GM19023 (cell line): Measurements from ENCODE around the gene RNF157.

Experiments
- ATAC-seq: cut with Tn5 transposase; IDR thresholded peaks from one replicate; pipeline ENCODE4 v1.9.1; 2021; ENCODE audit warnings: mild to moderate bottlenecking, moderate library complexity; ENCODE audit not compliant: unreplicated experiment

RNF157 gene

GRCh38 chr17:76142585-76143041 lies 97.7 kb downstream of the RNF157 start:
- no peak for ATAC-seq

- ATAC-seq = no peak
Measured at GRCh38 chr17:76142039-76142584, 98.2 kb downstream of the RNF157 start.

- ATAC-seq = peak; percentile 60
Measured at GRCh38 chr17:76141212-76142038, 98.9 kb downstream of the RNF157 start, which contains the start of gene FOXJ1. FOXJ1 (minus strand) TSS chr17:76141245; CDS start chr17:76140395, 850 bp downstream.

- ATAC-seq = no peak
Measured at GRCh38 chr17:76140661-76141211, 99.6 kb downstream of the RNF157 start.

- no peak for ATAC-seq
Measured at GRCh38 chr17:76139801-76140660, 100.3 kb downstream of the RNF157 start.

GRCh38 chr17:76138896-76139752 lies 101.2 kb downstream of the RNF157 start:
- no peak for ATAC-seq

GRCh38 chr17:76138234-76138895 lies 101.9 kb downstream of the RNF157 start:
- ATAC-seq = no peak

- ATAC-seq = no peak
Measured at GRCh38 chr17:76137351-76138233, 102.7 kb downstream of the RNF157 start.

GRCh38 chr17:76137001-76137350 lies 103.3 kb downstream of the RNF157 start:
- no peak for ATAC-seq

GRCh38 chr17:76136276-76137000 lies 103.9 kb downstream of the RNF157 start:
- no peak for ATAC-seq

- no peak for ATAC-seq
Measured at GRCh38 chr17:76135810-76136188, 104.5 kb downstream of the RNF157 start.

- ATAC-seq = no peak
Measured at GRCh38 chr17:76134911-76135809, 105.1 kb downstream of the RNF157 start.

GRCh38 chr17:76132574-76133338 lies 107.5 kb downstream of the RNF157 start:
- ATAC-seq = no peak

GRCh38 chr17:76131692-76132573 lies 108.4 kb downstream of the RNF157 start:
- no peak for ATAC-seq

- no peak for ATAC-seq
Measured at GRCh38 chr17:76131051-76131691, 109.1 kb downstream of the RNF157 start.
